GM19025 (cell line): ENCODE results near the gene TTLL6.

ENCODE experiments used
- ATAC-seq: cut with Tn5 transposase; IDR thresholded peaks from one replicate; pipeline ENCODE4 v1.9.1; 2021; ENCODE audit warnings: mild to moderate bottlenecking, low read depth, moderate library complexity; ENCODE audit not compliant: unreplicated experiment

Gene TTLL6

DNA sequence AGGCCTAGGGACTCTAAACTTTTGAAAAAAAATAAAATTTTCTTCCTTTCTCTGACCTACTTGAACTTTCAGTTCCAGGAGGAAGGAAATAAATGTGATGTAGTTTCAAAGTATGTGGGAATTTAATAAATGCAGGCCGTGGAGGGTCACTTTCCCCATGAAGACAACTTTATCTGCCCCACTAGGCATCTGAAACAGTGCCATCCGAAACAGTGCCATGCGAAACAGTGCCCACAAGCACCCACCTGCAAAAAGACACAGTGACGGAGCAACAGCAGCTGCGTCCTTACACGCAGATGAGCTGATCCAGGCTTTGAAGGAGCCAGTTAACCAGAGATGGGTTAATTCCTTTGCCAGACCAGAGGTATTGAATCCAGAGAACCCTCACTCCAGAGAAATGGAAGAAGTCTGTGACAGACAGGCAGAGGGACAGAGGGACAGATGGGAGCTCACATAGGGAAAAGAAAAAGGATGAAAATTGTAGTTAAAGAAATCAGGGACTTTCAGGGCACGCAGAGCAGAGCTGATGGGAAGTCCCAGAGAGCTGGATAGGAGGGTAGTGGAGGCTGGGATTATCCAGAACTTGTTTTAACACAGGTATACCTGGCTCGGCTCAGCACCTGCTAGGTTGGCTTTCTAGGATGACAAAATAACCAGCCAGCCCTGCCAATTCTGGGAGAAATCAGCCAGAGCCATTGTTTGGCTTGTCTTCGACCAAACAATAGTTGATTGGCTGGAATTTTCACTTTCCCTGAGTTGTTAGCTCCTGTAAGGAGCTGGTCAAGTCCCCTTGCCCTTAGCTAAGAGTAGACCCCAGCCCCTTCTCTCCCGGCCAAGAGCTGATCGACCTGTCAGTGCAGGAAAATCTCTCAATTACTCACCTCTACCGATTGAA is 71.4 kb downstream of the TTLL6 start:
- no peak for ATAC-seq

DNA sequence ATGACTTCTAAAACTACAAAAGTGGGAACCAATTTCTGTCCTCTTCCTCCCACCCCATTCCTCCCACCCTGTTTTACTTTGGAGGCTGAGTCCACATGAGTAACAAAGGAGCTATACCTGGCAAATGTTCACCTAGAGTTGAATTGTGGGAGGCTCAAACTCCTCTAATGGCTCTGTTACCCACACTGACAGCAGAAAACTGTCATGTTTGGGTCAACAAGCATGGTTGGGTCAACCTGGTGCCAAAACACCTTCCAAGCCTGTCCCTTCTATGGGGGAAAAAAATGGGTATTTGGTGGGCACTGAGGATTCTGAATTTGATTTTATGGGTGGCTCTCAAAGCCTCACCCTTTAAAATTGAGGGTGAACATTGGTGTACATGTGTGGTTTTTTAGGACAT is 76.5 kb downstream of the TTLL6 start:
- no peak for ATAC-seq

DNA sequence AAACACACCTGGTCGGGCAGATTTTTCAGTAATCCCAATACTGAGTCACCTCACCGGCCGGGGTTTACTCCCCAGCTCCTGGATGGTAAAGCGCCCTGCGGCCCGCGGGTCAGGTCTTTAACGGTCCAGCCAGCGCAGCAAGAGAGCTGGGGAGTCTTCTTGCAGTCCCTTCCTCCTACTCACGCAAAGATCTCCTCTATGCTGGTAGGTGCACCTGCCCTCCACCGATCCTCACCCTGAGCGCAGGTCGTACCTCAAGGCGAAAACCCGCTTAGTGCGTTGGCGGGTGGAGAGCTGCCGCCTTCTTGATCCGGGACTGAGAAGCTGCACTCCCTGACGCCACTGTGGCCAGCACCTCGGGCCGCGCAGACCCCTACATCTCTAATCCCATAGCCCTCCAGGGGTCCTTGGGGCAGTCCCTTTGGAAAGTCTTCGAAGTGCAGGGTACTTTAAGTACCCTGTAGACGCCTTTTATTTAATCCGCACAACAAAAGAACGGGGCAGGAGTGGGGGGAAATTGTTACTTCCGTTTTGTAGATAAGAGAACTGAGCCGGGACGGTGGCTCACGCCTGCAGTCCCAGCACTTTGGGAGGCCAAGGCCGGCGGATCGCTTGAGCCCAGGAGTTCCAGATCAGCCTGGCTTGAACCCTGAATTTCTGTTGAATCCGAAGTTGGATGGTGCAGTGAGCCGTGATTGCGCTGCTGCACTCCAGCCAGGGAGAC is 78.1 kb downstream of the TTLL6 start:
- no peak for ATAC-seq

DNA sequence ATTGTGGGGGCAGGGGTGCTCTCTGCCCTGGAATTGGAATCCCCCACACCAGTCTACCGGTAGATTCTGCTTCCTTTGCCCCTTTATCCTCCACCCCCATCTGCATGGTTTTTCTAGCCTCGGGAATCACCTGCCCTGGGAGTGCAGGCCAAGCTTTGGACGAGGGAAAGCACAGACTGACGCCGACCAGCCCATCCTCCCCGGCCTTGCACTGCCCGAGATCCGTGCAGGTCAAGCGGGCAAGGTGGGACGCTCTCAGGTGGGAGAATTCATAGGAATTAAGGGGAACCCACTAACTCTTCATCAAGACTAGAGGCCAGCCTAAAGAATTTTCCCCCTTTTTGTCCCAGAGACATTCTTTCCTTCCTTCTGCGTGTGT is 78.6 kb downstream of the TTLL6 start:
- no peak for ATAC-seq

GRCh38 chr17:48737330-48738043 is 79.5 kb downstream of the TTLL6 start:
- no peak for ATAC-seq

- ATAC-seq: no peak
Observed at GRCh38 chr17:48735062-48735351, 82.0 kb downstream of the TTLL6 start.

DNA sequence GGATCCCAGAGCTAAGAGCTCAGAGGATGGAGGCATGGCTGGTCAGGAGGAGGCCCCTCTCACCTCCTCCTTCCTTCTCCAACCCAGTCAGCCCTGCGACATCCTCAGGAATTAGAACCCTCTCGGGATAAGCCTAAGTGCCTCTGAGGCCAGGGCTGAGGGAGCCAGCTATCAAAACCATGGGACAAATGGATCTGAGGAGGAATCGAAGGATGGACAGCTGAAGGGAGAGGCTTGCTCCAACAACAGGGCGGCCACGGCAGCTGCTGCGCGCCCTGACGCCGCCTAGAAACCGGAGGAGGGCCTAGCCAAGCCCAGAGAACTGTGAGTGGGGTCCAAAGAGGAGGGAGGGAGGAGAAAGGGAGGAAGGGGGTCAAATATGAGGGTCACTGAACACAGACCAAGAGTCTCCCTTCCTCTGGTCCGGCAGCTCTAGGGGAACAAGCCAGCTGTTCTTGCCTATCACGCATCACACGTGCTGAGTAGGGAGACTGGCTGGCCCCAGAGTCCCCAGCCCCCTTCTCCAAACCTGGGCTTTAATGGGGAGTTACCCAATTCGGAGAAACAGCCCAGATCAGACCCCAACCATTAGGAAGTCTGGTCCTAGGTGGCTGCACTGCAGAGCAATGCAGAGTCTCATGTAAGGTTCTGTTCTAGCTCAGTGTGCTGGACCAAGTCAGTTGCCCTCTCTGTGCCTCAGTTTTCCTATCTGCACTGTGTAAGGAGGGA is 82.5 kb downstream of the TTLL6 start:
- no peak for ATAC-seq

DNA sequence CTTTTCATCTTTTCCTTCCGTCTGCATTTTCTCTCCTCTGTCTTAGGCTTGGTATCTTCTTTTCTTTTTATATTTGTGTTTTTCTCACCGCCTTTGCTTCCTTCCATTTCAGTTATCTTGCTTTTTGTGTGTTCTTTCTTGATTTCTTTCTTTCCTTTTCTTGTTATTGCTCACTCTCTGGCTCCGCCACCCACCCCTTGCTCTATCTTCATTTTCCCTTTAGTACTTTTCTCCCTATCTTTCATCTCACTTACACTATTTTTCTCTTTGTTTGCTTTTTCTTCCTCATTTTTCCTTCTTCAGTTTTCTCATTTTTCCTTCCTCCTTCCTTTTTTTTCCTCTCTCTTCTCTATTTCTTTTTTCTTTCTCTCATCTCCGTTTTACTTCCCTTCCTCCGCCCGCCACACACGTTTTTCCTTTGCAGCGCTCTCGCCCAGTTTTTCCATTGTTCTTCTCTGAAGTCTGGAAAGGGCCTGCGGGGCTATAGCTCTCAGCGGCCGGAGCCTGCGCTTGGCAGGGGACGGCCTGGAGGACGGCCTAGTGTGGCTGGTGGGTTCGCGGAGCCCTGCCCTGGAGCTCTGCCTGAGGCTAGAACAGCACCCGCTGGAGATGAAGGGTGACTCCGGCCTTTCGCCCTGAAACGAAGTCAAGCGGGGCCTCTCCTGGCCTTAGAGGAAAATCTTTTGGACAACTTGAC is 83.2 kb downstream of the TTLL6 start:
- ATAC-seq: no peak

- no peak for ATAC-seq
Observed at GRCh38 chr17:48732688-48733629, 84.1 kb downstream of the TTLL6 start.

DNA sequence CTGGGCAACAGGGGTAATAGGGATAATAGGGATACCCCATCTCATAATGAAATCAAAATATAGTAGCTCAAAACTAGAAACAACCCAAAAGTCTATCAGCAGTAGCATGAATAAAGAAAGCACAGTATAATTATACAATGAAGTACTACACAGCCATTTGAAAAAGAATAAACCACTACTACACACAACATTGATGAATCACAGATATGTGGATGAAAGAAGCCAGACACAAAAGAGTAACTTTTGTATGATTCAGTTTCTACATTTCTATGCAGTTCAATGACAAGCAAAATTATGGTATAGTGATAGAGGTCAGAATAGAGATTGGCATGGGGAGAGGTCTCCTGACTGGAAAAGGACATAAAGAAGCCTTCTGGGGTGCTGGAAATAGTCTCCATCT is 85.7 kb downstream of the TTLL6 start:
- no peak for ATAC-seq

- no peak for ATAC-seq
Observed at GRCh38 chr17:48730240-48730550, 86.8 kb downstream of the TTLL6 start.

GRCh38 chr17:48729335-48730239 is 87.4 kb downstream of the TTLL6 start:
- ATAC-seq: no peak

- ATAC-seq: no peak
Observed at GRCh38 chr17:48728232-48729231, 88.5 kb downstream of the TTLL6 start, which contains the start of gene HOXB13. Gene HOXB13, minus strand, starts transcription at chr17:48728750. Its CDS starts 157 bp downstream, at chr17:48728593.

DNA sequence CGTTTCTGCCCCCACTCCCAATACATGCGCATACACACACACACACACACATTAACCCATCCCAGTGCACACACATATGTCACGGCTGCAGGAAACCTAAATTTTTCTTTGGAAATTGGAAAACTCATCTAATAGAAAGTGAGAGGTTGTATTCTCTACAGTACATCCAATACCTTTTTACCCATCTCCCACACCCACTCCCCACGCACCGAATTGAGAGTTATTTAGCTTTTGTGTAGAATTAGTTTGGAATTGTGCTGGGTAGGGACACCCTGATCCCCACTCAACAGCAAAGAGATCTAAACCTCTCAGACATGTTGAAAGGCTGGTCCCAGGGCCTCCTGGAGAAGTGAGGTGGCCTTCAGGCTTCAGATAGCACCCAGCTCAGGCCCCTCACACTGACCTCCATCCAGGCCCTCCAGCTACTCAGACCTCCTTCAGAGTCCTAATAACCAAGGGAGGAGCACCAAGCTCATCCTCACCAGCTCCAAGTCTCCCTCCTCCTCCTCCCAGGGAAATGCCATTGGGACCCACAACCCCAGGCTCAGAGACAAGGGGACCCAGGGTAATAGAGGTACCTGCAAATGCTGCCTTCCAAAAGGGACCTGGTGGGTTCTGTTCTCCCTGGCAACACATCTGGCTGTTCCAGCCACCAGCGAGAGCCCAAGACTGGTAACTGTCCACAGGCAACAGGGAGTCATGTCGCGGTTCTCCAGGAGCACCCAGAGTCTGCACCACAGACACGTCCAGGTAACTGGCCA is 89.4 kb downstream of the TTLL6 start:
- ATAC-seq: no peak

DNA sequence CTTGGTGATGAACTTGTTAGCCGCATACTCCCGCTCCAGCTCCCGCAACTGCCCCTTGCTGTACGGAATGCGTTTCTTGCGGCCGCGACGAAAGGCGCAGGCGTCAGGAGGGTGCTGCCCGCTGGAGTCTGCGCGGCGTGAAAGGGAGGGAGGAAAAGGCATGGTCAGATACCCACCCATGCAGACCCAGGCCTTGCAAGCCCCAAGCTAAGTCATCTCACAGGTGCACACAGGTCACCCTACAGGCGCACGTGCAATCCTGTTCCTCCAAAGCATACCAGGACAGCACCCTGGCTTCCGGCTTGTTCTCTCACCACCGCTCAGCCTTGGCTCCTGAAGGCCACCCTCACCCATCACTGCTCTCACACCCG is 90.1 kb downstream of the TTLL6 start:
- no peak for ATAC-seq
